Choroid plexus epithelial cell (primary cell): Measurements from ENCODE around the gene PDE4B.

Experiments used
- DNase-seq: peaks from one replicate; pipeline ENCODE4 v3.0.0-alpha.2; 2010; ENCODE audit warnings: low read depth
- H3K4me3 ChIP-seq: 2 replicates; pipeline ENCODE4 v1.5.1; 2011; ENCODE audit warnings: low read depth, mild to moderate bottlenecking, control low read depth, low read length, moderate library complexity
- TF ChIP-seq, protein P1 (sequence below): conservative IDR thresholded peaks from 2 replicates; pipeline ENCODE4 v1.5.1; 2011; ENCODE audit warnings: low read depth, mild to moderate bottlenecking, control low read depth, inconsistent platforms, low read length, moderate library complexity

PDE4B gene

DNA sequence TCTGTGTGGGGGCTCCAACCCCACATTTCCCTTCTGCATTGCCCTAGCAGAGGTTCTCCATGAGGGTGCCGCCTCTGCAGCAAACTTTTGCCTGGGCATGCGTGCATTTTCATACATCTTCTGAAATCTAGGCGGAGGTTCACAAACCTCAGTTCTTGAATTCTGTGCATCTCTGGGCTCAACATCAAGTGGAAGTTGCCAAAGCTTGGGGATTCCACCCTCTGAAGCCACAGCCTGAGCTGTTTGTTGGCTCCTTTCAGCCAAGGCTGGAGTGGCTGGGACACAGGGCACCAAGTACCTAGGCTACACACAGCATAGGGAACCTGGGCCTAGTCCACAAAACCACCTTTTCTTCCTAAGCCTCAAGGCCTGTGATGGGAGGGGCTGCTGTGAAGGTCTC is 235.3 kb downstream of the PDE4B start:
- TF ChIP-seq, protein P1, sequence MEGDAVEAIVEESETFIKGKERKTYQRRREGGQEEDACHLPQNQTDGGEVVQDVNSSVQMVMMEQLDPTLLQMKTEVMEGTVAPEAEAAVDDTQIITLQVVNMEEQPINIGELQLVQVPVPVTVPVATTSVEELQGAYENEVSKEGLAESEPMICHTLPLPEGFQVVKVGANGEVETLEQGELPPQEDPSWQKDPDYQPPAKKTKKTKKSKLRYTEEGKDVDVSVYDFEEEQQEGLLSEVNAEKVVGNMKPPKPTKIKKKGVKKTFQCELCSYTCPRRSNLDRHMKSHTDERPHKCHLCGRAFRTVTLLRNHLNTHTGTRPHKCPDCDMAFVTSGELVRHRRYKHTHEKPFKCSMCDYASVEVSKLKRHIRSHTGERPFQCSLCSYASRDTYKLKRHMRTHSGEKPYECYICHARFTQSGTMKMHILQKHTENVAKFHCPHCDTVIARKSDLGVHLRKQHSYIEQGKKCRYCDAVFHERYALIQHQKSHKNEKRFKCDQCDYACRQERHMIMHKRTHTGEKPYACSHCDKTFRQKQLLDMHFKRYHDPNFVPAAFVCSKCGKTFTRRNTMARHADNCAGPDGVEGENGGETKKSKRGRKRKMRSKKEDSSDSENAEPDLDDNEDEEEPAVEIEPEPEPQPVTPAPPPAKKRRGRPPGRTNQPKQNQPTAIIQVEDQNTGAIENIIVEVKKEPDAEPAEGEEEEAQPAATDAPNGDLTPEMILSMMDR: no peak
- no peak for DNase-seq
- no peak overlapping the region for H3K4me3 ChIP-seq

DNA sequence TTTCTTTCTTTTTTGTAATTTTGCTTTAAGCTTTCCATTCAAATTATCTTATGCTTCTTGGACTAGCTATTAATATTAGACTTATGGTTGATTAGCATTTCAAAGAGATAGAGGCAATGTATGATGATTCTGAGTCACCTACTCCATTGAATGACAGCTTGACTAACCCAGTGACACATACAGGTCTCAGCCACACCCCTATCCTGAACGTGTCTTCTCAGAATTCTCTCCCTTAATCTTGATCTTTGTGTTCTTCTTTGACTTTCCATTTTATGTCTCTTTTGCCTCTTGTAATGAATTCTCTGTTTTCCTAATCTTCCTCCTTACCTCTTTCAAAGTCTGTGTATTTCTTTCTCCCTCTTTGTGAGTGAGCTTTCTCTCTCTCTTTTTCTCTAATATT is 241.1 kb downstream of the PDE4B start:
- H3K4me3 ChIP-seq: no peak overlapping the region
- TF ChIP-seq, protein P1: no peak
- DNase-seq: no peak

DNA sequence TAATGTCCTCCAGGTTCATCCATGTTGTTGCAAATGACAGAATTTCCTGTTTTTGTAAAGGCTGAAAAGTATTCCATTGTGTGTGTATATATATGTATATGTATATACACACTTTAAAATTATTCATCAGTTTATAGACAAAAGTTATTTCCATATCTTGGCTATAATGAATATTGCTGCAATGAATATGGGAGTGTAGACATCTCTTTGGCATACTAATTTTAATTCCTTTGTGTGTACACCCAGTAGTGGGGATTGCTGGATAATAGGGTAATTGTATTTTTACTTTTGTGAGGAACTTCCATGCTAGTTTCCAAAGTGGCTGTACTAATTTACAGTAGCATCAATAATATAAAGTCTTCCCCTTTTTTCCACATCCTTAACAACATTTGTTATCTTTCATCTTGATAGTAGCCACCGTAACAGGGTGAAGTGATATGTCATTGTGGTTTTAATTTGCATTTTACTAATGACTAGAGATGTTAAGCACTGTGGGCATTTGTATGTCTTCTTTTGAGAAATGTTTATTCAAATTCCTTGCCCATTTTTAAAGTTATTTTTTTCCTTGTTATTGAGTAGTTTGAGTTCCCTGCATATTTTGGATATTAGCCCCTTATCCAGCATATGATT is 243.0 kb downstream of the PDE4B start:
- DNase-seq: no peak
- TF ChIP-seq, protein P1: no peak
- H3K4me3 ChIP-seq: no peak overlapping the region

DNA sequence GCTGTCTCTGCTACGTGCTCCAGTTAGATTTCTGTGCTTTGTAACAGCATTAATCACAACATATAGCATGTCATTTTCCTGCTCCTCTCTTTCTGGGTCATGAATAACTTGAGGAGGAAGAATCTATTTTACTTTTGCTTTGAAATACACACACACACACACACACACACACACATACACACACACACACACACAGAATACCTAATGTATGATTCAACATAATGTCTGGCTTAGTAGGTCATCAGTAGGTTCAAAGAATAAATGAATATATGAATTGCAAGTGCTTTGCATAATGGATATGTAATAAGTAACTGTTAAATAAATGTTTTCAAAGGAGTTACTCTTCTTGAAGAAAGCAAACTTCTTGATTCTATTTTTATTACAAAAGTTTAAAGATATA is 249.0 kb downstream of the PDE4B start:
- H3K4me3 ChIP-seq: no peak overlapping the region
- no peak for DNase-seq
- TF ChIP-seq, protein P1: no peak

DNA sequence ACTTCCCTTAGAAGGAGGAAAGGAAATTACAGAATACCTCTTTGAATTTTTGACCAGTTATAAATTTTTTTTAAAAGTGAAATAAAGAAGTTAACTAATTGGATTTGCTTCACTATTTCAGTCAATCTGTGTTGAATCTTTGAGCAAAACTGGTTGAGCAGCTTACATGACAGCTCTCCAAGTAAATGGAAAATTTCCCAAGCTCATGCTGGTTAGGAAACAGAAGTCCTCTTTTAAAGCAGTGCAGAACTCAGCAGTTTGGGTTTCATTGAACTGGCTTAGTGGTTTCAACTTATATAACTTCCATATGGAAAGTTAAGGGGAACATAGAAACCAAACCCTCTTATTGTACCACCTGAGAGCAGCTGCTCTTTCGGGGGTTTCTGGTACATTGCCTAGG is 250.5 kb downstream of the PDE4B start:
- TF ChIP-seq, protein P1: no peak
- DNase-seq: no peak
- H3K4me3 ChIP-seq: no peak overlapping the region

DNA sequence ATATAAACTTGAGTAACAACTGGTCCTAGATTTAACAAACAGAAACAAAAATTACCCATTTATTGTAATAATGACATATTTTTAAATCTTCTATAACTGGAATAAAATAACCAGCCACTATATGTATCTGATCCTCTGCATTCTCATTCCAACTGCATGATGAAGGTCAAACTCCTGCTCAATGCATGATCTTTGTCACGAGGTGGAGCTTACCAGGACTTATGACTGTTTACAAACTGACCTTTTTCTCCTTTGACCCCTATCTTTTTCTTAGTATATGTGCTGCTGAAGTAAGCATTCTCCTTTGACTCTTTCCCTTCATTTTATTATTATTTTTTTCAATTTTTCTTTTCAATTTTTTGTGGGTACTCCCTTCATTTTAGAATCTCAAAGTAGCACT is 252.2 kb downstream of the PDE4B start:
- no peak overlapping the region for H3K4me3 ChIP-seq
- DNase-seq: no peak
- TF ChIP-seq, protein P1: no peak

DNA sequence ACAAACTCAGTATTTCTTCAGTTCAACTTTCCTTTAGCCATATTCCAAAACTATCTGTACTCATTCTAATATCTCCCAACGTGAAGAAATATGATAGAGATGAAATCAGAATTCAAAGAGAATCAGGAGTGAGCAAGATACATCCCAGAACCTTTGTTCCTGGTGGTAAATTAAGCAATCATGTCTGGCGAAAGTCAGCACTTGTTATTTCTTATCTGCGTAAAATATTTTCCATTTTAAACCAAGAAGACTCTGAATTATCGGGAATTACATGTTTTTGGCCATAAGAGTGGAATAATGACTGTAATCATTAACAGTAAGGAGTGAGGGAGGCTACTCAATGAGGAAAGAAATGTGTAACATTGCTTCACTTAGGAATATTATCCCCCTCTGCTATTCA is 253.7 kb downstream of the PDE4B start:
- no peak for DNase-seq
- H3K4me3 ChIP-seq: no peak overlapping the region
- TF ChIP-seq, protein P1: no peak
